Omental fat pad (tissue), 4 donors: ENCODE results near the gene PODN. TPM values are rescaled to one million over a fixed set of nuclear protein-coding genes. Genes with fewer than 3 reads are reported as not detected.

Experiments used
- ATAC-seq: fragments of 150-250 bp; one replicate; pipeline ENCODE4 v1.9.1; 2016; ENCODE audit warnings: mild to moderate bottlenecking, moderate library complexity; ENCODE audit not compliant: low FRiP score
- DNase-seq: peaks from one replicate; pipeline ENCODE4 v3.0.0-alpha.2; 2019; ENCODE audit warnings: low spot score
- CTCF ChIP-seq, 3 donors: fragments of 450-650 bp; IDR thresholded peaks; one replicate each; pipeline ENCODE4 v1.5.1; 2016 to 2017; ENCODE audit warnings: antibody characterized with exemption in 3 of 3, mild to moderate bottlenecking in 3 of 3, moderate library complexity in 2 of 3
- total RNA-seq, 4 donors: library from RNA; depleted of rRNA; stranded (reverse); fragments of >200 nt; gene quantifications; one replicate each; pipeline ENCODE4 v1.1.0, GENCODE V29; 2016

The PODN gene
- total RNA-seq, 4 donors from 2014 or later = 99.8 to 440 (median 251) TPM

GRCh38 chr1:53049574-53049967, 12.4 kb upstream of the PODN start:
- no peak for DNase-seq
- ATAC-seq = no peak
- no peak for TF ChIP-seq CTCF (IDR thresholded peaks at IDR 0.05)

GRCh38 chr1:53050310-53050709, 11.7 kb upstream of the PODN start:
- DNase-seq = no peak
- TF ChIP-seq CTCF (IDR thresholded peaks at IDR 0.05) = no peak
- no peak for ATAC-seq

GRCh38 chr1:53051676-53052075, 10.3 kb upstream of the PODN start:
- no peak for ATAC-seq
- DNase-seq = no peak
- TF ChIP-seq CTCF (IDR thresholded peaks at IDR 0.05) = no peak

- no peak for DNase-seq
These were observed 4.9 kb upstream of the PODN start for GRCh38 chr1:53057127-53057526.

GRCh38 chr1:53060579-53060978, 1.4 kb upstream of the PODN start:
- ATAC-seq = no peak
- no peak for TF ChIP-seq CTCF (IDR thresholded peaks at IDR 0.05)
- DNase-seq = no peak

More at GRCh38 chr1:53057127-53057526, 4.9 kb upstream of the PODN start:
- peak; percentile 25 for ATAC-seq
- TF ChIP-seq CTCF (IDR thresholded peaks at IDR 0.05) = no peak

GRCh38 chr1:53061123-53061858, 722 bp upstream of the PODN start:
- DNase-seq (no peak), ATAC-seq (peak; percentile 10)
- TF ChIP-seq CTCF (IDR thresholded peaks at IDR 0.05) = no peak
